HCT116 (cell line): ENCODE data around the gene CTBP2.

Source experiments
- ATF3 ChIP-seq: IDR thresholded peaks from 2 replicates; pipeline ENCODE4 v1.6.1; 2012
- CTCF ChIP-seq, 3 experiments: fragments of 200-600 bp in 1 of 3; sonication (generic) in 1 of 3; IDR thresholded peaks in 2 of 3; conservative IDR thresholded peaks in 1 of 3; 2 replicates each; pipeline ENCODE4 v1.5.1; 2012 to 2017; ENCODE audit warnings: low read depth in 2 of 3, low read length in 2 of 3, antibody characterized with exemption in 1 of 3, borderline replicate concordance in 1 of 3, control low read depth in 1 of 3, mild to moderate bottlenecking in 1 of 3, mixed read lengths in 1 of 3, mixed run types in 1 of 3, moderate library complexity in 1 of 3; ENCODE audit not compliant: insufficient read depth in 1 of 3
- JUND ChIP-seq: IDR thresholded peaks from 2 replicates; pipeline ENCODE4 v1.6.1; 2012
- POLR2A ChIP-seq: IDR thresholded peaks from 2 replicates; pipeline ENCODE4 v1.7.0; 2011; ENCODE audit warnings: borderline replicate concordance; ENCODE audit not compliant: insufficient read depth, insufficient read length; ENCODE audit errors: extremely low read depth
- POLR2AphosphoS5 ChIP-seq: IDR thresholded peaks from 2 replicates; pipeline ENCODE4 v1.6.1; 2011; ENCODE audit warnings: mild to moderate bottlenecking, low read depth, low read length, moderate library complexity
- REST ChIP-seq: IDR thresholded peaks from 2 replicates; pipeline ENCODE4 v1.6.1; 2012; ENCODE audit warnings: low read depth
- SRF ChIP-seq: IDR thresholded peaks from 2 replicates; pipeline ENCODE4 v1.6.1; 2012; ENCODE audit warnings: low read depth
- YY1 ChIP-seq: IDR thresholded peaks from 2 replicates; pipeline ENCODE4 v1.6.1; 2011; ENCODE audit warnings: low read length, low read depth, moderate library complexity, mild to moderate bottlenecking; ENCODE audit not compliant: insufficient replicate concordance; ENCODE audit errors: extremely low read depth

GRCh38 chr10:125055446-125055845 lies 104.9 kb downstream of the CTBP2 start:
- TF ChIP-seq CTCF (IDR thresholded peaks at IDR 0.05 in 2 of 3, conservative IDR thresholded peaks at IDR 0.05 in 1 of 3; ENCODE audit: borderline replicate concordance in 1 of 3, insufficient read depth in 1 of 3, low read depth in 2 of 3, low read length in 2 of 3) = no peak
- TF ChIP-seq POLR2AphosphoS5 = no peak
- TF ChIP-seq REST = no peak
- no peak for TF ChIP-seq YY1
- TF ChIP-seq SRF = no peak
- no peak for TF ChIP-seq POLR2A
- no peak for TF ChIP-seq ATF3
- no peak for TF ChIP-seq JUND
